H9 (cell line): ENCODE results near the gene ZSWIM9. TPM values are rescaled to one million over a fixed set of nuclear protein-coding genes. Genes with fewer than 3 reads are reported as not detected.

Experiments
- DNase-seq: peaks from one replicate; pipeline ENCODE4 v3.0.0-alpha.2; 2017
- H2AFZ ChIP-seq: one replicate; pipeline ENCODE4 v1.6.1; 2013; ENCODE audit warnings: mild to moderate bottlenecking, low read length, control low read depth, moderate library complexity
- H2AK5ac ChIP-seq: 2 replicates; pipeline ENCODE4 v1.6.1; 2013; ENCODE audit warnings: low read length, control low read depth, mixed read lengths; ENCODE audit not compliant: insufficient read length
- H2BK120ac ChIP-seq: one replicate; pipeline ENCODE4 v1.6.1; 2013; ENCODE audit warnings: low read depth, mild to moderate bottlenecking, low read length, control low read depth, inconsistent platforms; ENCODE audit not compliant: poor library complexity, severe bottlenecking
- H2BK12ac ChIP-seq: 2 replicates; pipeline ENCODE4 v1.6.1; 2013; ENCODE audit warnings: low read length, control low read depth, mixed read lengths, low read depth; ENCODE audit not compliant: insufficient read length
- H2BK15ac ChIP-seq: 2 replicates; pipeline ENCODE4 v1.6.1; 2013; ENCODE audit warnings: low read depth, low read length, control low read depth
- H2BK20ac ChIP-seq: one replicate; pipeline ENCODE4 v1.6.1; 2013; ENCODE audit warnings: low read depth, mild to moderate bottlenecking, low read length, control low read depth, inconsistent platforms; ENCODE audit not compliant: poor library complexity, severe bottlenecking
- H2BK5ac ChIP-seq: 2 replicates; pipeline ENCODE4 v1.6.1; 2013; ENCODE audit warnings: low read length, control low read depth, mixed read lengths; ENCODE audit not compliant: insufficient read length
- H3K14ac ChIP-seq: 2 replicates; pipeline ENCODE4 v1.6.1; 2013; ENCODE audit warnings: low read length, control low read depth; ENCODE audit not compliant: insufficient read depth
- H3K18ac ChIP-seq: 2 replicates; pipeline ENCODE4 v1.6.1; 2013; ENCODE audit warnings: low read depth, mild to moderate bottlenecking, mixed read lengths, low read length, control low read depth; ENCODE audit not compliant: insufficient read length
- H3K23ac ChIP-seq: 2 replicates; pipeline ENCODE4 v1.6.1; 2013; ENCODE audit warnings: low read length, control low read depth, mixed read lengths, low read depth; ENCODE audit not compliant: insufficient read length
- H3K23me2 ChIP-seq: 2 replicates; pipeline ENCODE4 v1.6.1; 2013; ENCODE audit warnings: low read depth, mild to moderate bottlenecking, mixed read lengths, low read length, control low read depth; ENCODE audit not compliant: insufficient read length, poor library complexity, severe bottlenecking
- H3K27ac ChIP-seq: 2 replicates; pipeline ENCODE4 v1.5.1; 2013; ENCODE audit warnings: low read length, control low read depth, mixed read lengths, low read depth; ENCODE audit not compliant: insufficient read length
- H3K27me3 ChIP-seq: 2 replicates; pipeline ENCODE4 v1.6.1; 2013; ENCODE audit warnings: low read length, control low read depth, inconsistent platforms; ENCODE audit not compliant: insufficient read depth
- H3K4ac ChIP-seq: 2 replicates; pipeline ENCODE4 v1.6.1; 2013; ENCODE audit warnings: low read depth, mild to moderate bottlenecking, control low read depth, inconsistent platforms, low read length, moderate library complexity
- H3K4me1 ChIP-seq: 2 replicates; pipeline ENCODE4 v1.6.1; 2013; ENCODE audit warnings: low read length, control low read depth, inconsistent platforms; ENCODE audit not compliant: insufficient read depth
- H3K4me2 ChIP-seq: 2 replicates; pipeline ENCODE4 v1.6.1; 2013; ENCODE audit warnings: low read length, control low read depth, mixed read lengths; ENCODE audit not compliant: insufficient read length, insufficient read depth
- H3K56ac ChIP-seq: 2 replicates; pipeline ENCODE4 v1.6.1; 2013; ENCODE audit warnings: low read depth, mild to moderate bottlenecking, mixed read lengths, low read length, control low read depth; ENCODE audit not compliant: insufficient read length
- H3K79me1 ChIP-seq: 2 replicates; pipeline ENCODE4 v1.6.1; 2013; ENCODE audit warnings: low read depth, mild to moderate bottlenecking, moderate library complexity, low read length, control low read depth, inconsistent platforms; ENCODE audit not compliant: insufficient read depth, poor library complexity, severe bottlenecking
- H3K79me2 ChIP-seq: 2 replicates; pipeline ENCODE4 v1.6.1; 2013; ENCODE audit warnings: low read length, control low read depth, inconsistent platforms; ENCODE audit not compliant: insufficient read depth
- H3K9ac ChIP-seq: 2 replicates; pipeline ENCODE4 v1.6.1; 2013; ENCODE audit warnings: low read length, control low read depth, mixed read lengths; ENCODE audit not compliant: insufficient read length; ENCODE audit errors: extremely low read depth
- H3K9me3 ChIP-seq: one replicate; pipeline ENCODE4 v1.6.1; 2013; ENCODE audit warnings: low read depth, low read length, inconsistent platforms; ENCODE audit not compliant: control insufficient read depth
- H3T11ph ChIP-seq: one replicate; pipeline ENCODE4 v1.6.1; 2013; ENCODE audit warnings: mild to moderate bottlenecking, low read length, control low read depth, inconsistent platforms
- H4K20me1 ChIP-seq: one replicate; pipeline ENCODE4 v1.6.1; 2013; ENCODE audit not compliant: control insufficient read depth, insufficient read length, insufficient read depth
- H4K5ac ChIP-seq: 2 replicates; pipeline ENCODE4 v1.6.1; 2013; ENCODE audit warnings: low read depth, mild to moderate bottlenecking, mixed read lengths, low read length, control low read depth; ENCODE audit not compliant: insufficient read length
- H4K8ac ChIP-seq: replicated peaks from 2 replicates; pipeline ENCODE4 v1.6.1; 2013; ENCODE audit warnings: low read length, control low read depth, mixed read lengths, low read depth; ENCODE audit not compliant: insufficient read length
- H4K91ac ChIP-seq: 2 replicates; pipeline ENCODE4 v1.6.1; 2013; ENCODE audit warnings: low read depth, mild to moderate bottlenecking, moderate library complexity, mixed read lengths, low read length, control low read depth; ENCODE audit not compliant: insufficient read length
- H3K27ac Mint-ChIP-seq, 3 experiments: 2 replicates in 2 of 3; 3 replicates in 1 of 3; pipeline ENCODE4 v1.8.0; 2020 to 2021; ENCODE audit warnings: mixed read lengths in 3 of 3, mild to moderate bottlenecking in 1 of 3, moderate library complexity in 1 of 3
- H3K27me3 Mint-ChIP-seq: 2 replicates; pipeline ENCODE4 v1.8.0; 2021; ENCODE audit warnings: low read depth, mild to moderate bottlenecking, moderate library complexity, mixed read lengths
- H3K36me3 Mint-ChIP-seq, 3 experiments: 2 replicates in 2 of 3; 3 replicates in 1 of 3; pipeline ENCODE4 v1.8.0; 2020 to 2021; ENCODE audit warnings: low read depth in 3 of 3, mixed read lengths in 3 of 3; ENCODE audit not compliant: insufficient read depth in 1 of 3
- H3K4me1 Mint-ChIP-seq, 2 experiments: 2 replicates each; pipeline ENCODE4 v1.8.0; 2020; ENCODE audit warnings: mixed read lengths in 2 of 2
- H3K4me3 Mint-ChIP-seq, 2 experiments: 2 replicates in 1 of 2; 3 replicates in 1 of 2; pipeline ENCODE4 v1.8.0; 2020 to 2021; ENCODE audit warnings: mild to moderate bottlenecking in 2 of 2, mixed read lengths in 2 of 2, moderate library complexity in 1 of 2
- H3K9me3 Mint-ChIP-seq, 2 experiments: 2 replicates in 1 of 2; 3 replicates in 1 of 2; pipeline ENCODE4 v1.8.0; 2020; ENCODE audit warnings: mild to moderate bottlenecking in 2 of 2, mixed read lengths in 2 of 2, moderate library complexity in 1 of 2
- CTCF ChIP-seq: fragments of 200-600 bp; sonication (generic); conservative IDR thresholded peaks from 3 replicates; pipeline ENCODE4 v1.8.0; 2021; ENCODE audit warnings: antibody characterized with exemption, mild to moderate bottlenecking
- WGBS: extraction: QIAGEN DNeasy Blood & Tissue Kit; methylation state at CpG from one replicate; pipeline ENCODE4 v1.1.7; 2013; ENCODE audit warnings: missing lambda C conversion rate, low lambda C conversion rate, mixed read lengths; ENCODE audit not compliant: insufficient read length; ENCODE audit errors: extremely low coverage; 5-methylcytosine and 5-hydroxymethylcytosine counted together
- total RNA-seq: library from RNA; stranded (reverse); gene quantifications from 2 replicates; pipeline ENCODE4 v1.2.1, GENCODE V29; 2021

Gene ZSWIM9
- total RNA-seq, 1 experiment from 2014 or later, result 8.9 TPM

DNA sequence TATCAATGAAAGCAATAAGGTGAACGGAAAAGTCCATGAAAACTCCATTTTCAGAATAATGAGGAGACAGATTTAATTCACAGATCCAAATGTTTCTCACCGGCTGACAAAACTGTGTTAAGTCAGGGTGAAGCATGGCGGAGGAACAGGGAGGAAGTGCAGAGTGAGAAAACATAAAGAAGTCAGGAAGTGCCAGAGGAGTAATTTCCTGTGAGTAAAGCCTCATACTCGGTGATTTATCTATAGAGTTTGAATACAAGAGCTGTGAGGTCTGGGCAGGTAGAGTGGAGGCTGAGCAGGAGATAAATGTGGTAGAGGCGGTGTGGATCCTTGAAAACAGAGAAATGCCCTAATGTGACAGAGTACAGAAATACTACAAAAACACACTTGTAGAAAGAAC, 73.8 kb downstream of the ZSWIM9 start:
- Histone ChIP-seq H3K23me2 (no peaks in the 10 kb centered on the region), H4K20me1 (no peaks in the 10 kb centered on the region), H3K79me2 (no peaks in the 10 kb centered on the region), H3K18ac (no peak overlapping the region), H2AFZ (no peak overlapping the region), H2BK12ac (no peak overlapping the region), H3K79me1 (no peaks in the 10 kb centered on the region), H3K4me2 (no peak overlapping the region), H2BK5ac (no peak overlapping the region), H3K27ac (no peak overlapping the region), H3K27me3 (no peaks in the 10 kb centered on the region), H3K4me1 (no peaks in the 10 kb centered on the region), H4K8ac (no peak overlapping the region), H3K9ac (no peak overlapping the region), H3K14ac (no peak overlapping the region), H3K56ac (no peak overlapping the region), H2AK5ac (no peak overlapping the region), H3K23ac (no peak overlapping the region), H2BK120ac (no peak overlapping the region), H4K5ac (no peak overlapping the region), H3K9me3 (no peaks in the 10 kb centered on the region), H2BK20ac (no peak overlapping the region), H3K4ac (no peak overlapping the region), H4K91ac (no peak overlapping the region), H2BK15ac (no peak overlapping the region), H3T11ph (no peak overlapping the region)
- WGBS, result no CpG with 5 or more reads among the region's 5 CpGs
- Mint-ChIP-seq H3K9me3 (no peaks in the 10 kb centered on the region), H3K4me1 (peaks cover 0 to 3% of the 10 kb centered on the region in 2 experiments; a peak in 2 of 4 replicates), H3K36me3 (peaks cover 5 to 35% (median 30%) of the 10 kb centered on the region in 3 experiments; a peak in 6 of 7 replicates), H3K4me3 (no peak overlapping the region), H3K27me3 (no peaks in the 10 kb centered on the region), H3K27ac (peak overlapping the region in 2 of 3 experiments; percentile 10 to 22; a peak in 1 of 7 replicates)
- DNase-seq, result no peak
- no peak for TF ChIP-seq CTCF
